Measurements from ENCODE around the gene SHISA5. TPM values are rescaled to one million over a fixed set of nuclear protein-coding genes. Genes with fewer than 3 reads are reported as not detected.
"Not testable (repeated sequence)": the region's sequence is repeated elsewhere in the genome, so short reads cannot be mapped to it uniquely, and the experiment has no call there.

Gene SHISA5
- total RNA-seq, 2 experiments from 2014 or later = 68.8 to 73.5 TPM

- Mint-ChIP-seq H3K36me3 (peaks cover 4% of the 10 kb centered on the region), H3K9me3 (no peaks in the 10 kb centered on the region), H3K27me3 (no peaks in the 10 kb centered on the region), H3K4me1 (peaks cover 40% of the 10 kb centered on the region), H3K4me3 (peak overlapping the region; percentile 5), H3K27ac (peak overlapping the region; percentile 71)
- no peak for DNase-seq
These were observed 28.8 kb downstream of the SHISA5 start for GRCh38 chr3:48475188-48475587.

GRCh38 chr3:48474619-48475018, 29.4 kb downstream of the SHISA5 start:
- peaks cover 7% of the 10 kb centered on the region for H3K36me3 Mint-ChIP-seq
- H3K27me3 Mint-ChIP-seq = no peaks in the 10 kb centered on the region
- H3K27ac Mint-ChIP-seq = peak overlapping the region; percentile 71
- no peaks in the 10 kb centered on the region for H3K9me3 Mint-ChIP-seq
- no peak overlapping the region for H3K4me3 Mint-ChIP-seq
- H3K4me1 Mint-ChIP-seq = peaks cover 44% of the 10 kb centered on the region
- DNase-seq = no peak

GRCh38 chr3:48474031-48474430, 29.9 kb downstream of the SHISA5 start:
- not testable (repeated sequence) for DNase-seq, H3K36me3 Mint-ChIP-seq, H3K4me3 Mint-ChIP-seq, H3K9me3 Mint-ChIP-seq, H3K27me3 Mint-ChIP-seq
- Mint-ChIP-seq H3K4me1 (peaks cover 44% of the 10 kb centered on the region), H3K27ac (peak overlapping the region; percentile 98)

- H3K27me3 Mint-ChIP-seq = no peaks in the 10 kb centered on the region
- H3K4me3 Mint-ChIP-seq = peak overlapping the region; percentile 81
- H3K9me3 Mint-ChIP-seq = no peaks in the 10 kb centered on the region
- peak overlapping the region; percentile 98 for H3K27ac Mint-ChIP-seq
- H3K4me1 Mint-ChIP-seq = peaks cover 44% of the 10 kb centered on the region
- DNase-seq = no peak
- peaks cover 12% of the 10 kb centered on the region for H3K36me3 Mint-ChIP-seq
These were observed 30.4 kb downstream of the SHISA5 start for GRCh38 chr3:48473617-48473952.

- H3K4me1 Mint-ChIP-seq = peaks cover 46% of the 10 kb centered on the region
- peak; percentile 96 for DNase-seq
- H3K9me3 Mint-ChIP-seq = no peaks in the 10 kb centered on the region
- peak overlapping the region; percentile 81 for H3K4me3 Mint-ChIP-seq
- H3K36me3 Mint-ChIP-seq = peaks cover 14% of the 10 kb centered on the region
- H3K27me3 Mint-ChIP-seq = no peaks in the 10 kb centered on the region
- H3K27ac Mint-ChIP-seq = peak overlapping the region; percentile 98
These were observed 30.9 kb downstream of the SHISA5 start for GRCh38 chr3:48472923-48473616.

GRCh38 chr3:48472673-48472922, 31.4 kb downstream of the SHISA5 start:
- H3K4me3 Mint-ChIP-seq = peak overlapping the region; percentile 81
- H3K27ac Mint-ChIP-seq = peak overlapping the region; percentile 98
- H3K4me1 Mint-ChIP-seq = peaks cover 48% of the 10 kb centered on the region
- no peaks in the 10 kb centered on the region for H3K9me3 Mint-ChIP-seq
- no peak for DNase-seq
- H3K36me3 Mint-ChIP-seq = peaks cover 18% of the 10 kb centered on the region
- H3K27me3 Mint-ChIP-seq = no peaks in the 10 kb centered on the region

GRCh38 chr3:48470286-48470685, 33.7 kb downstream of the SHISA5 start:
- Mint-ChIP-seq H3K27me3 (no peaks in the 10 kb centered on the region), H3K27ac (peak overlapping the region; percentile 98), H3K4me1 (peaks cover 58% of the 10 kb centered on the region), H3K36me3 (peaks cover 41% of the 10 kb centered on the region), H3K9me3 (no peaks in the 10 kb centered on the region), H3K4me3 (peak overlapping the region; percentile 53)
- DNase-seq = no peak

- Mint-ChIP-seq H3K27me3 (no peaks in the 10 kb centered on the region), H3K27ac (peak overlapping the region; percentile 98), H3K9me3 (no peaks in the 10 kb centered on the region), H3K4me3 (peak overlapping the region; percentile 53), H3K4me1 (peaks cover 57% of the 10 kb centered on the region), H3K36me3 (peaks cover 41% of the 10 kb centered on the region)
- no peak for DNase-seq
These were observed 34.7 kb downstream of the SHISA5 start for GRCh38 chr3:48469046-48469915.

GRCh38 chr3:48468329-48468731, 35.6 kb downstream of the SHISA5 start:
- H3K4me1 Mint-ChIP-seq = peaks cover 52% of the 10 kb centered on the region
- H3K27me3 Mint-ChIP-seq = no peaks in the 10 kb centered on the region
- DNase-seq = no peak
- peak overlapping the region; percentile 96 for H3K27ac Mint-ChIP-seq
- H3K4me3 Mint-ChIP-seq = peak overlapping the region; percentile 95
- no peaks in the 10 kb centered on the region for H3K9me3 Mint-ChIP-seq
- peaks cover 41% of the 10 kb centered on the region for H3K36me3 Mint-ChIP-seq

- H3K36me3 Mint-ChIP-seq = peaks cover 40% of the 10 kb centered on the region
- no peaks in the 10 kb centered on the region for H3K9me3 Mint-ChIP-seq
- peak overlapping the region; percentile 95 for H3K4me3 Mint-ChIP-seq
- H3K27me3 Mint-ChIP-seq = no peaks in the 10 kb centered on the region
- DNase-seq = no peak
- H3K27ac Mint-ChIP-seq = peak overlapping the region; percentile 96
- peaks cover 47% of the 10 kb centered on the region for H3K4me1 Mint-ChIP-seq
These were observed 36.3 kb downstream of the SHISA5 start for GRCh38 chr3:48467473-48468267.

GRCh38 chr3:48467110-48467454, 36.9 kb downstream of the SHISA5 start:
- DNase-seq = no peak
- Mint-ChIP-seq H3K4me1 (peaks cover 46% of the 10 kb centered on the region), H3K36me3 (peaks cover 40% of the 10 kb centered on the region), H3K27me3 (no peaks in the 10 kb centered on the region), H3K4me3 (peak overlapping the region; percentile 95), H3K27ac (peak overlapping the region; percentile 96), H3K9me3 (no peaks in the 10 kb centered on the region)

- Mint-ChIP-seq H3K9me3 (no peaks in the 10 kb centered on the region), H3K27me3 (no peaks in the 10 kb centered on the region), H3K4me3 (peak overlapping the region; percentile 95), H3K36me3 (peaks cover 40% of the 10 kb centered on the region), H3K4me1 (peaks cover 45% of the 10 kb centered on the region), H3K27ac (peak overlapping the region; percentile 96)
- DNase-seq = peak; percentile 41
These were observed 37.4 kb downstream of the SHISA5 start for GRCh38 chr3:48466386-48467109.

GRCh38 chr3:48465531-48466378, 38.2 kb downstream of the SHISA5 start:
- Mint-ChIP-seq H3K36me3 (peaks cover 40% of the 10 kb centered on the region), H3K27ac (peak overlapping the region; percentile 96), H3K9me3 (no peaks in the 10 kb centered on the region), H3K27me3 (no peaks in the 10 kb centered on the region), H3K4me1 (peaks cover 47% of the 10 kb centered on the region), H3K4me3 (peak overlapping the region; percentile 95)
- peak; percentile 89 for DNase-seq

GRCh38 chr3:48465237-48465530, 38.8 kb downstream of the SHISA5 start:
- peak overlapping the region; percentile 96 for H3K27ac Mint-ChIP-seq
- H3K4me3 Mint-ChIP-seq = peak overlapping the region; percentile 95
- H3K27me3 Mint-ChIP-seq = no peaks in the 10 kb centered on the region
- H3K4me1 Mint-ChIP-seq = peaks cover 42% of the 10 kb centered on the region
- peaks cover 40% of the 10 kb centered on the region for H3K36me3 Mint-ChIP-seq
- no peak for DNase-seq
- H3K9me3 Mint-ChIP-seq = no peaks in the 10 kb centered on the region
